H1 (cell line): ENCODE measurements around the gene GRIA4. TPM values are rescaled to one million over a fixed set of nuclear protein-coding genes. Genes with fewer than 3 reads are reported as not detected.

Source experiments
- FOSL1 ChIP-seq: IDR thresholded peaks from 2 replicates; pipeline ENCODE4 v1.6.1; 2011; ENCODE audit warnings: mild to moderate bottlenecking, low read depth, low read length, moderate library complexity; ENCODE audit not compliant: insufficient read depth
- polyA plus RNA-seq, 7 experiments: library from polyadenylated mRNA; depleted of rRNA in 3 of 7; stranded (reverse) in 5 of 7; unstranded in 2 of 7; fragments of >200 nt in 5 of 7; fragments of 200-250 nt in 2 of 7; gene quantifications; 1 replicate in 5 of 7; 2 replicates in 1 of 7; 4 replicates in 1 of 7; pipeline versions ENCODE4 v1.2.1 to v1.2.3, GENCODE V29; 2011 to 2013; ENCODE audit warnings: missing spikeins in 2 of 7, mixed read lengths in 2 of 7
- total RNA-seq: library from RNA; stranded (reverse); fragmentation: NEBNext Ultra II Directional; extraction: Animal tissue kit (Norgen Biotek cat#: 25700); gene quantifications from 2 replicates; pipeline ENCODE4 v1.2.1, GENCODE V29; 2021

GRIA4 gene
- total and polyA plus RNA-seq, 2 of the 8 experiments (the other 6 are each of a cell fraction or from before 2014, with no cell fraction given): 12.5 to 21.8 TPM

GRCh38 chr11:105573091-105573490 lies 36.8 kb upstream of the GRIA4 start (continued):
- no peak for TF ChIP-seq FOSL1
